PC-9 (cell line): Measurements from ENCODE around the gene ARHGEF17. TPM values are rescaled to one million over a fixed set of nuclear protein-coding genes. Genes with fewer than 3 reads are reported as not detected.

Source experiments
- BruUV-seq: library from RNA; stranded (reverse); fragments of 400-500 nt; replicated peaks from 2 replicates; lab custom pipeline; 2021; lab: Mats Ljungman, UMichigan
- CTCF ChIA-PET: fragments of 300-600 bp; sonication (Branson Sonifier 250); formaldehyde crosslinking; loops from one replicate; lab custom pipeline; 2022; ENCODE audit warnings: antibody characterized with exemption; lab: Charles Lee
- POLR2A ChIA-PET: fragments of 300-600 bp; sonication (Branson Sonifier 250); formaldehyde crosslinking; loops from one replicate; lab custom pipeline; 2022; ENCODE audit warnings: antibody characterized with exemption; ENCODE audit not compliant: unreplicated experiment; lab: Charles Lee
- DNase-seq, 2 experiments: peaks; one replicate each; pipeline versions ENCODE4 v3.0.0 to v3.0.0-alpha.2; 2015 to 2022; ENCODE audit warnings: mixed read lengths in 1 of 2
- H2AFZ ChIP-seq: fragments of 200-600 bp; sonication (generic); 2 replicates; pipeline ENCODE4 v1.8.1; 2017; ENCODE audit warnings: antibody characterized with exemption
- H3F3A ChIP-seq: fragments of 200-600 bp; sonication (generic); 2 replicates; pipeline ENCODE4 v1.8.1; 2017; ENCODE audit warnings: antibody characterized with exemption, mild to moderate bottlenecking, low read depth; ENCODE audit not compliant: insufficient read depth
- H3K27ac ChIP-seq: fragments of 200-600 bp; sonication (generic); 2 replicates; pipeline ENCODE4 v1.6.1; 2016; ENCODE audit warnings: mixed run types
- H3K27me3 ChIP-seq: fragments of 200-600 bp; sonication (generic); 2 replicates; pipeline ENCODE4 v1.6.1; 2016; ENCODE audit warnings: low read depth, mixed run types; ENCODE audit not compliant: insufficient read depth
- H3K36me3 ChIP-seq: fragments of 200-600 bp; sonication (generic); 2 replicates; pipeline ENCODE4 v1.6.1; 2016; ENCODE audit warnings: low read depth, mixed run types
- H3K4me1 ChIP-seq: fragments of 200-600 bp; sonication (generic); replicated peaks from 2 replicates; pipeline ENCODE4 v1.6.1; 2016; ENCODE audit warnings: mixed run types; ENCODE audit not compliant: insufficient read depth
- H3K4me2 ChIP-seq: fragments of 200-600 bp; sonication (generic); 2 replicates; pipeline ENCODE4 v1.6.1; 2017; ENCODE audit warnings: mixed run types
- H3K4me3 ChIP-seq: fragments of 200-600 bp; sonication (generic); 2 replicates; pipeline ENCODE4 v1.6.1; 2016; ENCODE audit warnings: mixed run types
- H3K79me2 ChIP-seq: fragments of 200-600 bp; sonication (generic); 2 replicates; pipeline ENCODE4 v1.6.1; 2017; ENCODE audit warnings: low read depth, mixed run types
- H3K9me2 ChIP-seq: fragments of 200-600 bp; sonication (generic); 2 replicates; pipeline ENCODE4 v1.8.1; 2017; ENCODE audit warnings: mild to moderate bottlenecking; ENCODE audit not compliant: insufficient read depth
- H3K9me3 ChIP-seq: fragments of 200-600 bp; sonication (generic); 2 replicates; pipeline ENCODE4 v1.8.1; 2016; ENCODE audit warnings: low read depth; ENCODE audit not compliant: insufficient read depth
- H4K20me1 ChIP-seq: fragments of 200-600 bp; sonication (generic); 2 replicates; pipeline ENCODE4 v1.8.1; 2017; ENCODE audit not compliant: insufficient read depth
- EZH2 ChIP-seq: fragments of 200-600 bp; sonication (generic); IDR thresholded peaks from 2 replicates; pipeline ENCODE4 v1.8.0; 2017; ENCODE audit warnings: antibody characterized with exemption, low read depth
- intact Hi-C: fragments of 100-400 bp; cut with micrococcal nuclease; formaldehyde crosslinking; loops from one replicate; pipeline ENCODE4 v1.10.0; 2022; ENCODE audit not compliant: unreplicated experiment
- total RNA-seq: library from RNA; stranded (reverse); gene quantifications from 2 replicates; pipeline ENCODE4 v1.2.3, GENCODE V29; 2021
- TF ChIP-seq, protein P1 (sequence below): fragments of 200-600 bp; sonication (generic); conservative IDR thresholded peaks from 2 replicates; pipeline ENCODE4 v1.6.1; 2017; ENCODE audit warnings: mixed run types, antibody characterized with exemption, mild to moderate bottlenecking, moderate library complexity

ARHGEF17 gene
- total RNA-seq, 1 experiment from 2014 or later: 56.9 TPM

DNA sequence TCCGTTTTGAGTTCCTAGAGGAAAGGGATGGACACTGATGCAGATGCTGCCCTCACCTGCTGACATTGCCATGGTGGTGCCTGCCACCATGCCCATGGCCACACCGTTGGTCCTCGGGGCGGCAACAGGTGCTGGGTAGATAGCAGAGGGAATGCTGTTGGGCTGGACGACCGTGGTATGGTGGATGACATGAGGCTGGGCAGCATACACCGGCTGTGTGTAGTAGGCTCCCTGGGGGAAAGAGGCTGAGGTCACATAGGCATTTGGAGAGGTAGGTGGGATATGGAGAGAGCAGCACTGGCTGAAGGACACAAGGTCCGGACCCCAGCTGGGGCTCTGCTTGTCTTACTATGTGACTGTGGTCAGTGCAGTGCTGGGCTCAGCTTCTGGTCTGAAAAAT lies 101.4 kb downstream of the ARHGEF17 start:
- ChIA-PET POLR2A (no interaction called here), CTCF (no interaction called here)
- Histone ChIP-seq H3K79me2 (no peaks in the 10 kb centered on the region), H3K9me3 (no peaks in the 10 kb centered on the region), H2AFZ (no peak overlapping the region), H3K4me3 (no peak overlapping the region), H4K20me1 (no peaks in the 10 kb centered on the region), H3K4me1 (no peaks in the 10 kb centered on the region), H3F3A (no peaks in the 10 kb centered on the region), H3K36me3 (no peaks in the 10 kb centered on the region), H3K27me3 (no peaks in the 10 kb centered on the region), H3K9me2 (no peaks in the 10 kb centered on the region), H3K27ac (no peak overlapping the region), H3K4me2 (no peak overlapping the region)
- no peak for TF ChIP-seq EZH2
- TF ChIP-seq, protein P1, sequence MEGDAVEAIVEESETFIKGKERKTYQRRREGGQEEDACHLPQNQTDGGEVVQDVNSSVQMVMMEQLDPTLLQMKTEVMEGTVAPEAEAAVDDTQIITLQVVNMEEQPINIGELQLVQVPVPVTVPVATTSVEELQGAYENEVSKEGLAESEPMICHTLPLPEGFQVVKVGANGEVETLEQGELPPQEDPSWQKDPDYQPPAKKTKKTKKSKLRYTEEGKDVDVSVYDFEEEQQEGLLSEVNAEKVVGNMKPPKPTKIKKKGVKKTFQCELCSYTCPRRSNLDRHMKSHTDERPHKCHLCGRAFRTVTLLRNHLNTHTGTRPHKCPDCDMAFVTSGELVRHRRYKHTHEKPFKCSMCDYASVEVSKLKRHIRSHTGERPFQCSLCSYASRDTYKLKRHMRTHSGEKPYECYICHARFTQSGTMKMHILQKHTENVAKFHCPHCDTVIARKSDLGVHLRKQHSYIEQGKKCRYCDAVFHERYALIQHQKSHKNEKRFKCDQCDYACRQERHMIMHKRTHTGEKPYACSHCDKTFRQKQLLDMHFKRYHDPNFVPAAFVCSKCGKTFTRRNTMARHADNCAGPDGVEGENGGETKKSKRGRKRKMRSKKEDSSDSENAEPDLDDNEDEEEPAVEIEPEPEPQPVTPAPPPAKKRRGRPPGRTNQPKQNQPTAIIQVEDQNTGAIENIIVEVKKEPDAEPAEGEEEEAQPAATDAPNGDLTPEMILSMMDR: no peak
- BruUV-seq: no TSS peak
- DNase-seq: no peak
- intact Hi-C loops: no loop called here

GRCh38 chr11:73410627-73411026 lies 102.6 kb downstream of the ARHGEF17 start:
- no TSS peak for BruUV-seq
- no peak overlapping the region for H3K27ac ChIP-seq
- DNase-seq: no peak
- H4K20me1 ChIP-seq: no peaks in the 10 kb centered on the region
- TF ChIP-seq EZH2: no peak
- TF ChIP-seq, protein P1: no peak
- no peaks in the 10 kb centered on the region for H3K79me2 ChIP-seq
- H3K36me3 ChIP-seq: no peaks in the 10 kb centered on the region
- no peaks in the 10 kb centered on the region for H3K27me3 ChIP-seq
- H3K9me3 ChIP-seq: no peaks in the 10 kb centered on the region
- ChIA-PET POLR2A (no interaction called here), CTCF (no interaction called here)
- no peak overlapping the region for H2AFZ ChIP-seq
- no peak overlapping the region for H3K4me2 ChIP-seq
- no peaks in the 10 kb centered on the region for H3F3A ChIP-seq
- no peaks in the 10 kb centered on the region for H3K4me1 ChIP-seq
- H3K9me2 ChIP-seq: no peaks in the 10 kb centered on the region
- intact Hi-C loops: no loop called here
- no peak overlapping the region for H3K4me3 ChIP-seq

- BruUV-seq: no TSS peak
- Histone ChIP-seq H3K27me3 (no peaks in the 10 kb centered on the region), H2AFZ (no peak overlapping the region), H3K4me2 (no peak overlapping the region), H3K9me3 (no peaks in the 10 kb centered on the region), H3K4me3 (no peak overlapping the region), H3F3A (no peaks in the 10 kb centered on the region), H3K27ac (no peak overlapping the region), H3K79me2 (no peaks in the 10 kb centered on the region), H3K4me1 (no peaks in the 10 kb centered on the region), H3K36me3 (no peaks in the 10 kb centered on the region), H4K20me1 (no peaks in the 10 kb centered on the region), H3K9me2 (no peaks in the 10 kb centered on the region)
- TF ChIP-seq, protein P1: no peak
- TF ChIP-seq EZH2: no peak
- ChIA-PET CTCF (no interaction called here), POLR2A (no interaction called here)
- intact Hi-C loops: no loop called here
- DNase-seq: no peak
These were observed 103.0 kb downstream of the ARHGEF17 start for GRCh38 chr11:73411031-73411430.
